DMS53 (cell line): Measurements from ENCODE around the gene SLC25A41.
"Not testable (repeated sequence)": the region's sequence is repeated elsewhere in the genome, so short reads cannot be mapped to it uniquely, and the experiment has no call there.

Experiments
- DNase-seq: peaks from one replicate; lab custom pipeline; 2025; lab: John Stamatoyannopoulos, UW

Gene SLC25A41

GRCh38 chr19:6412061-6412446 lies 21.5 kb downstream of the SLC25A41 start:
- no peak for DNase-seq

- DNase-seq: no peak
Measured at GRCh38 chr19:6409346-6409745, 24.2 kb downstream of the SLC25A41 start.

DNA sequence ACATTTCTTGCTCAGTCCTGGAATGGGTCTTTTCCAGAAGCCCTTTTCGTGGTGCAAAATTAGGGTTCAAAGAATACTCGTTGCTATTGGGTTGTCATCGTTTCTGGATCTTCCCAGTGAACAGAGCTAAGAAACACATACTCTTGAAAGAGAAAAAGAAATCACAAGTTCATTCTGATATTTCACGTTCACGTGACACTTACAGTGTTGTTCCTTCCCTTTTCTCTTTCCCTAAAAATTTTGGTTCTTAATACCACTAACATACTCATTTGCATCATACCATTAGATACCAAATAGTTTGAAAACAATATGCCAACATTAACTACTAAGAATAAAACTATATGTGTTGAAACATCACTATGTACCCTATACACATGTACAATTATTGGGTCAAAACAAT lies 27.2 kb downstream of the SLC25A41 start:
- no peak for DNase-seq

DNA sequence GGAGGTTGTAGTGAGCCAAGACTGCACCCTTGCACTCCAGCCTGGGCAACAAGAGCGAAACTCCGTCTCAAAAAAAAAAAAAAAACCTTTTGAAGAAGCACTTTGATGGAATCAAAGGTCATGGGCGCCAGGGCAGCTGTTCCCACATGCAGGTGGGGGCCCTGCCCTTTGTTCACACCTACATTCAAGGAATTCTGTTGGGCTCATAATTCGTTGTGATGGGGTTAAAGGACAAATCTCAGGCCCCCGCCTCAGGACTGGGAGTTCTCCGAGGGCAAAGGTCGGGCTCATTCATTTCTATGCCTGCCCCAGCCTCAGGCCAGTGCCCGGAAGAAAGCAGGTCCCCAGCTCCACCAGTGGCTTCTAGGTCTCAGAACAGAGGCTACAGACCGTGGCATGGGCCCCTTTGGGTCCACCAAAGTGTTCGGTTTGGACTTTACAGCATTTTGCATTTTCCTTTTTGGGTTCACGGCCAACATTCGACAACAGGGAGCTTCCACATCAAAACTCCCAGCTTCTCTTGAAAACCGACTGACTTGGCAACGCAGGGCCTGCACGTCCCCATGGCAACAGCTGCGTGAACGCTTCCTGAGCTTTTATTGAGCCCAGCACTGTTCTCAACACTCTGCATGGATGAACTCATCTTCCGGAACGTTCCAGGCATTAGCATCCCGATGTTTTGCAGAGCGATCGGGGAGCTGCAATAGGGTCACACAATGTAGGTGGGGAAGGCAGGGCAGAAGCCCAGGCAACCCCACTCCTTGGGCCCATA lies 30.5 kb downstream of the SLC25A41 start:
- peak; percentile 65 for DNase-seq

DNA sequence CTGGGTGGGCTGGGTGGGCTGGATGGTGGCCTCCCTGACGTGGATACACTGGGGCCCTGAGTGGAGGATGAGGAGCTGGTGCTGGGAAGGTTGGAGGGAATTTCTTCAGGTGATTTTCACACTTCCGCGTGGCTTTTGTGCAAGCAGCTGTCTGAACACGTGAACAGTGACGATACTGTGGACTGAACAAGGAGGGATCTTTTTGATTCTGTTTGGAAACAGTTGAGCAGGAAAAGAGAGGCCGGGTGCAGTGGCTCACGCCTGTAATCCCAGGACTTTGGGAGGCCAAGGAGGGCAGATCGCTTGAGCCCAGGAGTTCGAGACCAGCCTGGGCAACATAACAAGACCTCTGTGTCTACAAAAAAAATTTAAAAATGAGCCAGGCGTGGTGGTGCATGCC lies 31.5 kb downstream of the SLC25A41 start:
- no peak for DNase-seq

DNA sequence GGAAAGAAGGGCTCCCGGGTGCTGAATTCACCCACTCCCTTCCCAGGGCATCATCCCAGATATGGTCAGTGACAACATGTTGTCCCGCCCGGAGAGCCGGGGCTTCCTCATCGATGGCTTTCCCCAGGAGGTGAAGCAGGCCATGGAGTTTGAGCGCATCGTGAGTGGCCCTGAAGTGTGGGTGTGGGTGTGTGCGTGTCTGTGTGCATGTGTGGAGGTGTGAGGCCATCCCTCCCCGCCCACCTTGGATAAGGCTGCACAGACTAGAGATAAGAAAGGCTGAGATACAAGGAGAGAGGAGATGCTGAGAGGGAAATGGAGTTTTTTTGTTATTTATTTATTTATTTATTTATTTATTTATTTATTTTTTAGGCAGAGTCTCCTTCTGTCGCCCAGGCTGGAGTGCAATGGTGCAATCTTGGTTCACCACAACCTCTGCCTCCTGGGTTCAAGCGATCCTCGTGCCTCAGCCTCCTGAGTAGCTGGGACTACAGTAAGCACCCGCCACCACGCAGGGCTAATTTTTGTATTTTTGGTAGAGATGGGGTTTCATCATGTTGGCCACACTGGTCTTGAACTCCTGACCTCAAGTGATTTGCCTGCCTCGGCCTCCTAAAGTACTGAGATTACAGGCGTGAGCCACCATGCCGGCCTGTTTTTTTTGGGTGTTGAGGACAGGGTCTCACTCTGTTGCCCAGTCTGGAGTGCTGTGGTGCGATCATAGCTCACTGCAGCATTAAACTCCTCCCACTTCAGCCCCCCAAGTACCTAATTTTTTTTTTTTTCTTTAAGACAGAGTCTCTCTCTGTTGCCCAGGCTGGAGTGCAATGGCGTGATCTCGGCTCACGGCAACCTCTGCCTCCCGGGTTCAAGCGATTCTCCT lies 33.3 kb downstream of the SLC25A41 start:
- not testable (repeated sequence) for DNase-seq

DNA sequence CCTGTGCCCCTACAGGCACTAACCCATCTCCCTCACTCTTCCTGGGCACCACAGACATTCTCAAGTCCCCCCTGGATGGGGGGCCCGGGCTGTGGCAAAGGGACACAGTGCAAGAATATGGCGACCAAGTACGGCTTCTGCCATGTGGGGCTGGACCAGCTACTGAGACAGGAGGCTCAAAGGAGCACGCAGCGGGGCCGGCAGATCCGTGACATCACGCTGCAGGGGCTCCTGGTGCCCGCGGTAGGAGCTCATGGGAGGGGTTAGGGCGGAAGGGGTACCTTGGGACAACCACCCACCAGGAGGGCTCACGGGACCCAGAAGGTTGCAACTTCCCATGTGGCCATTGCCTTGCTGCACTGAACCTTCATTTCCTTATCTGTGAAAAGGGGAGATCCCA lies 37.3 kb downstream of the SLC25A41 start:
- DNase-seq: no peak

GRCh38 chr19:6394831-6395230 lies 38.7 kb downstream of the SLC25A41 start:
- DNase-seq: no peak

DNA sequence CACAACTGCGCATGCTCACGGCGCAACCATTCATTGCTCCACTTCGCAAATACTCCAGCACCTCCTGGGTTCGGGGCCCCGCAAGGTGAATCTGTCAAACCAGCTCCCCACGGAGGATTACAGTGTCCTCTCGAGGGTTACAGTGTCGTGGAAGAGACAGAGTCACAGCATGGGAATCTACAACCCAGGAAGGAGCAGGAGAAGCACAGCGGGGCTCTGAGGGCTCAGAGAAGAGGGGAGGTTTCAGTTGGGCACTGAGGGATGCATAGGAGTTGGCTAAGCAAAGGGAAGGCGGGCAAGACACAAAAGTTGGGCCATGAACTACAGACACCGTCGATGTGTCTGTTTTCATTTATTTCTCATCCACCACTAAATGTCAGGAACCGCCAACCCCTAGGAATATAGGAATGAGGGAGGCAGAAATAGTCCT lies 39.6 kb downstream of the SLC25A41 start:
- no peak for DNase-seq

DNA sequence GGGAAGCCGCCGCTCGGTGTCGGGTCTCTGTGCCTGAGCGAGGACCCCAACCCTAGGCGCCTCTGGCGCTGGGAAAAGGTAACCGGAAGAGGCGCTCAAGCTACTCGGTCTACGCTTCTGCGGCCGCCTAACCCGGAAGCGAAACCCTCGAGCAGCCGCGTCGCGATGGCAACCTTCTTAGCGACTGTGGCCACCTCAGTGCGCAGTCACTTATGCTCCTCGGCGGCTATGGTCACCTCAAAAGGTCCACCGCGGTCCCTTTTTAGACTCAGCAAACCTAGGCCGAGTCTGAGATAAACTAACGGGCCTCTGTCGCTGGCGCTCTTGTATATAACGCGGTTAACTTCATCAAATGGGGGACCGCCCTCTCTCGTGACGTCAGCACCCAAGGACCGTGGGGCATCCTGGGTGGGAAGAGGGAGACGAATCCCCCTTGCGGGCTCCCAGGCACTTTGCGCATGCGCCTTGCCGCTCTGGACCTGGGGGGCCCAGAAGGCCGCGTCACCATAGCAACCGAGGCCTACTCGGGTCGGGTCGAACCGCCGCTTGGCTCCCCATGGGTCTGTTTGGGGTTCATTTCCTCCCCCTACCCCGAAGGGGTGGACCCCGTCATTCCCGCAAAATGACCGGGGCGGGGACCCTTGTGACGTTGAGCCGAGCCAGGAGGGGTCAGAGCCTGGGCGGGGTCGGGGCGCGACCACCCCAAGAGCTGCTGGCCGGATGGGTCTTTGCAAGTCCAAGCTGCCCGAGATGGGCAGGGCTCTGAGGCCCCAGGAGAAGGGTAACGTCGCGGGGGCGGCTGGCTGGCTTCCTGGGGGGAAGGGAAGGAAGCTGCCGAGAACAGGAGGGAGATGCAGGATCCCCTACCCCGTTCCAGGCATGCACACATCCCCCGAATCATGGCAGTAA lies 40.2 kb downstream of the SLC25A41 start, which contains the start of gene GTF2F1:
Gene GTF2F1 (minus strand): TSS at position 91 of the 909 bp plus-strand sequence. CDS start 169 bp downstream, outside the sequence.
- peak; percentile 94 for DNase-seq

- DNase-seq: peak; percentile 16
Measured at GRCh38 chr19:6392221-6393073, 41.1 kb downstream of the SLC25A41 start.

DNA sequence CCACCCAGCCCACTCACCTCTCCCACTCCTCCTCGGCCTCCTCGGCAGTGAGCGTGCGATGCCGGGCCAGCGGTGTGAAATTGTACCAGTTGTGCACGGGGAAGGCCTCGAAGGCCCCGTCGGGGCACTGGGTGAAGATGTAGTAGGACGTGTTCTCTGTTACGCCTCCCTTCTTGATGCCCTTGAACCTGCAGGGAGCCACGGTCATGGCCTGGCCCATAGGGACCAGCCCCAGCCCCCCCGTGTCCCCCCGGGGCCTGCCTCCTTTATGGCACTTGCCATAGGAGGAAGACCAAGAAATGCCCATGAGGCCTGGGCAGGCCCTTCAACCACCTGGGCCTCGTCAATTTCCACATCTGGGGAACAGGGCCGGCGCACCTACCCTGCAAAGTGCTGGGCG lies 46.2 kb downstream of the SLC25A41 start:
- no peak for DNase-seq

GRCh38 chr19:6384381-6384780 lies 49.2 kb downstream of the SLC25A41 start:
- no peak for DNase-seq

- DNase-seq: no peak
Measured at GRCh38 chr19:6383188-6383587, 50.4 kb downstream of the SLC25A41 start.

GRCh38 chr19:6381030-6381750 lies 52.4 kb downstream of the SLC25A41 start:
- DNase-seq: no peak

GRCh38 chr19:6379744-6380143 lies 53.8 kb downstream of the SLC25A41 start:
- DNase-seq: no peak

GRCh38 chr19:6378486-6378885 lies 55.1 kb downstream of the SLC25A41 start:
- DNase-seq: no peak

- no peak for DNase-seq
Measured at GRCh38 chr19:6378041-6378440, 55.5 kb downstream of the SLC25A41 start.

GRCh38 chr19:6376512-6377190 lies 56.9 kb downstream of the SLC25A41 start:
- no peak for DNase-seq
